HCT116 (cell line): ENCODE data around the gene CDCP2. TPM values are rescaled to one million over a fixed set of nuclear protein-coding genes. Genes with fewer than 3 reads are reported as not detected.

Experiments
- ATAC-seq: fragments of 200-7000 bp; cut with Tn5 transposase; 2 replicates; pipeline ENCODE4 v1.9.1; 2020; ENCODE audit warnings: mild to moderate bottlenecking, moderate library complexity
- BruUV-seq: library from RNA; stranded (reverse); fragments of 400-500 nt; replicated peaks from 2 replicates; lab custom pipeline; 2021; lab: Mats Ljungman, UMichigan
- CTCF ChIA-PET: fragments of 300-600 bp; sonication (Branson Sonifier 250); formaldehyde crosslinking; loops from one replicate; lab custom pipeline; 2021; ENCODE audit warnings: antibody characterized with exemption; lab: Charles Lee
- POLR2A ChIA-PET: fragments of 300-600, 350-600 bp; sonication (Branson Sonifier 250); formaldehyde crosslinking; loops from one replicate; lab custom pipeline; 2021; ENCODE audit warnings: antibody characterized with exemption; lab: Charles Lee
- RAD21 ChIA-PET, 2 experiments: fragments of 300-600 bp; sonication (Branson Sonifier 250); formaldehyde crosslinking; loops; one replicate each; lab custom pipeline; 2023; ENCODE audit warnings: low total read pairs in 2 of 2; ENCODE audit not compliant: uncharacterized antibody in 2 of 2, unreplicated experiment in 2 of 2, low non-redundant PET in 1 of 2; lab: Charles Lee
- DNase-seq: peaks from one replicate; pipeline ENCODE4 v3.0.0-alpha.2; 2010; ENCODE audit warnings: low read depth, low spot score
- H2AFZ ChIP-seq: fragments of 200-600 bp; shearing (Covaris generic), sonication (generic); 2 replicates; pipeline ENCODE4 v1.6.1; 2017; ENCODE audit warnings: low read depth, mixed run types, mixed read lengths, antibody characterized with exemption, low read length; ENCODE audit not compliant: poor library complexity, severe bottlenecking
- H3K27ac ChIP-seq: 2 replicates; pipeline ENCODE4 v1.5.1; 2012; ENCODE audit warnings: low read depth, low read length
- H3K27me3 ChIP-seq: fragments of 200-600 bp; sonication (generic); 2 replicates; pipeline ENCODE4 v1.6.1; 2016; ENCODE audit warnings: mixed run types, low read length, mixed read lengths; ENCODE audit not compliant: insufficient read depth
- H3K36me3 ChIP-seq, 2 experiments: fragments of 200-500 bp in 1 of 2; fragments of 200-600 bp in 1 of 2; sonication (Bioruptor generic) in 1 of 2; sonication (generic) in 1 of 2; 2 replicates each; pipeline versions ENCODE4 v1.5.1 to v1.6.1; 2014 to 2016; ENCODE audit warnings: low read length in 2 of 2, inconsistent platforms in 1 of 2, mixed read lengths in 1 of 2, mixed run types in 1 of 2; ENCODE audit not compliant: insufficient read depth in 2 of 2, control insufficient read depth in 1 of 2
- H3K4me1 ChIP-seq, 2 experiments: fragments of 200-600 bp in 1 of 2; sonication (generic) in 1 of 2; 2 replicates each; pipeline versions ENCODE4 v1.5.1 to v1.6.1; 2012 to 2017; ENCODE audit warnings: low read length in 2 of 2, inconsistent platforms in 1 of 2, mild to moderate bottlenecking in 1 of 2, mixed read lengths in 1 of 2, mixed run types in 1 of 2, moderate library complexity in 1 of 2; ENCODE audit not compliant: insufficient read depth in 2 of 2, control insufficient read depth in 1 of 2
- H3K4me2 ChIP-seq: fragments of 200-600 bp; sonication (generic); 2 replicates; pipeline ENCODE4 v1.6.1; 2017; ENCODE audit warnings: mixed run types, low read length, mixed read lengths
- H3K4me3 ChIP-seq, 2 experiments: fragments of 200-600 bp in 1 of 2; sonication (generic) in 1 of 2; replicated peaks in 1 of 2; 2 replicates each; pipeline ENCODE4 v1.5.1; 2011 to 2016; ENCODE audit warnings: low read length in 2 of 2, control low read depth in 1 of 2, low read depth in 1 of 2, mild to moderate bottlenecking in 1 of 2, mixed read lengths in 1 of 2, mixed run types in 1 of 2
- H3K79me2 ChIP-seq: fragments of 200-600 bp; sonication (generic); 2 replicates; pipeline ENCODE4 v1.6.1; 2017; ENCODE audit warnings: mild to moderate bottlenecking, mixed run types, low read length, moderate library complexity, mixed read lengths; ENCODE audit not compliant: insufficient read depth
- H3K9ac ChIP-seq: fragments of 200-600 bp; sonication (generic); 2 replicates; pipeline ENCODE4 v1.6.1; 2016; ENCODE audit warnings: low read length, mixed read lengths
- H3K9me2 ChIP-seq: fragments of 200-600 bp; sonication (generic), shearing (Covaris generic); 2 replicates; pipeline ENCODE4 v1.6.1; 2017; ENCODE audit warnings: mixed run types, mild to moderate bottlenecking, moderate library complexity; ENCODE audit not compliant: insufficient read depth
- H3K9me3 ChIP-seq, 2 experiments: fragments of 200-500 bp in 1 of 2; fragments of 200-600 bp in 1 of 2; sonication (Bioruptor generic) in 1 of 2; sonication (generic) in 1 of 2; 2 replicates each; pipeline ENCODE4 v1.6.1; 2014 to 2017; ENCODE audit warnings: low read length in 2 of 2, mixed read lengths in 2 of 2, inconsistent platforms in 1 of 2, low read depth in 1 of 2, mild to moderate bottlenecking in 1 of 2, mixed run types in 1 of 2, moderate library complexity in 1 of 2; ENCODE audit not compliant: control insufficient read depth in 1 of 2, insufficient read depth in 1 of 2
- H4K20me1 ChIP-seq: fragments of 200-600 bp; sonication (generic), shearing (Covaris generic); 2 replicates; pipeline ENCODE4 v1.6.1; 2017; ENCODE audit warnings: mixed run types, mild to moderate bottlenecking, moderate library complexity; ENCODE audit not compliant: insufficient read depth
- EZH2phosphoT487 ChIP-seq: fragments of 200-600 bp; IDR thresholded peaks from 2 replicates; pipeline ENCODE4 v1.6.1; 2018; ENCODE audit warnings: antibody characterized with exemption, borderline replicate concordance
- intact Hi-C: fragments of 100-400 bp; cut with micrococcal nuclease; formaldehyde crosslinking; loops from 2 replicates; pipeline ENCODE4 v1.10.0; 2022
- total RNA-seq: library from RNA; stranded (reverse); gene quantifications from one replicate; pipeline ENCODE4 v1.2.1, GENCODE V29; 2021; ENCODE audit not compliant: unreplicated experiment
- TF ChIP-seq, protein P1 (sequence below): IDR thresholded peaks from 2 replicates; pipeline ENCODE4 v1.6.1; 2011; ENCODE audit warnings: mild to moderate bottlenecking, low read length, moderate library complexity; ENCODE audit not compliant: insufficient replicate concordance; ENCODE audit errors: extremely low read depth

Gene CDCP2
- total RNA-seq, 1 experiment from 2014 or later, result 0.22 TPM

DNA sequence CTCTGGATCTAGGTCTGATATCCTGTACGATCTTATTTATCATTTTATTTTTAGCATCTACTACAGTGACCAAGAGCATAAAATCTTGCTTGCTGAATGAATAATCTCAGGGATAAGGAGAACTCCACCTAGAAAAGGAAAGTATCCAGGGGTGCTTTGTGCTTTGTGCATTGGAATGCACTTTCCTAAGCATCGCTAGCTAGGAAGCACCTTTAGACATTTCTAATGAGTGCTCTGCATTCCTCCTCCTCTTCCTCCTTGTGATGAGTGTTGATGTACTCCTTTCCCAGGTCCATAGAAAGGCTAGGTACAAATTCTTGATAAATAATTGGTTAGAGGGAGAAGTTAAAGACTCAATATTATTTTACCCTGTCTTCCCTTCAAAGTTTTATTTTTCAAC, 68.0 kb downstream of the CDCP2 start:
- Histone ChIP-seq H3K79me2 (no peaks in the 10 kb centered on the region), H3K9me2 (no peaks in the 10 kb centered on the region), H3K9me3 (no peaks in the 10 kb centered on the region), H3K4me2 (no peak overlapping the region), H3K36me3 (no peaks in the 10 kb centered on the region), H3K27me3 (no peaks in the 10 kb centered on the region), H3K4me3 (no peak overlapping the region), H2AFZ (no peak overlapping the region), H3K9ac (no peak overlapping the region), H3K27ac (no peak overlapping the region), H4K20me1 (no peaks in the 10 kb centered on the region), H3K4me1 (peaks cover 0 to 7% of the 10 kb centered on the region in 2 experiments; a peak in 2 of 4 replicates)
- no TSS peak for BruUV-seq
- ChIA-PET POLR2A (no interaction called here), CTCF (interaction anchor here (0.8 kb wide), 1 partner anchor 16 kb away, joined by 5 read pairs; no protein-coding TSS in a partner anchor), RAD21 (no interaction called here)
- ATAC-seq (no peak), DNase-seq (no peak)
- TF ChIP-seq EZH2phosphoT487, result no peak
- TF ChIP-seq, protein P1, sequence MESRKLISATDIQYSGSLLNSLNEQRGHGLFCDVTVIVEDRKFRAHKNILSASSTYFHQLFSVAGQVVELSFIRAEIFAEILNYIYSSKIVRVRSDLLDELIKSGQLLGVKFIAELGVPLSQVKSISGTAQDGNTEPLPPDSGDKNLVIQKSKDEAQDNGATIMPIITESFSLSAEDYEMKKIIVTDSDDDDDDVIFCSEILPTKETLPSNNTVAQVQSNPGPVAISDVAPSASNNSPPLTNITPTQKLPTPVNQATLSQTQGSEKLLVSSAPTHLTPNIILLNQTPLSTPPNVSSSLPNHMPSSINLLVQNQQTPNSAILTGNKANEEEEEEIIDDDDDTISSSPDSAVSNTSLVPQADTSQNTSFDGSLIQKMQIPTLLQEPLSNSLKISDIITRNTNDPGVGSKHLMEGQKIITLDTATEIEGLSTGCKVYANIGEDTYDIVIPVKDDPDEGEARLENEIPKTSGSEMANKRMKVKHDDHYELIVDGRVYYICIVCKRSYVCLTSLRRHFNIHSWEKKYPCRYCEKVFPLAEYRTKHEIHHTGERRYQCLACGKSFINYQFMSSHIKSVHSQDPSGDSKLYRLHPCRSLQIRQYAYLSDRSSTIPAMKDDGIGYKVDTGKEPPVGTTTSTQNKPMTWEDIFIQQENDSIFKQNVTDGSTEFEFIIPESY, result no peak
- intact Hi-C loops, result no loop called here

Other genes starting within 250 kb of the CDCP2 start
- 45.1 TPM for gene IFT25, start 207.3 kb downstream of the CDCP2 start, total RNA-seq
- gene LRRC42, start 206.7 kb downstream of the CDCP2 start, total RNA-seq, result 62.5 TPM
- 0.30 TPM for gene LDLRAD1, start 134.8 kb downstream of the CDCP2 start, total RNA-seq
- gene TMEM59, start 99.8 kb downstream of the CDCP2 start, total RNA-seq, result 121 TPM
- 5.4 TPM for gene TCEANC2, start 99.4 kb downstream of the CDCP2 start, total RNA-seq
- 11.7 TPM for gene CYB5RL, start 47.0 kb upstream of the CDCP2 start, total RNA-seq
- gene MRPL37, start 47.2 kb upstream of the CDCP2 start, total RNA-seq, result 132 TPM